Common myeloid progenitor, CD34-positive (primary cell): ENCODE measurements around the gene DPM1.

ENCODE experiments used
- CTCF ChIA-PET: fragments of 350-600 bp; sonication (Branson Sonifier 250); formaldehyde crosslinking; loops from one replicate; lab custom pipeline; 2021; ENCODE audit warnings: antibody characterized with exemption; lab: Charles Lee
- POLR2A ChIA-PET: fragments of 350-600 bp; sonication (Branson Sonifier 250); formaldehyde crosslinking; loops from one replicate; lab custom pipeline; 2021; ENCODE audit warnings: antibody characterized with exemption; lab: Charles Lee
- DNase-seq, 3 donors: peaks; one replicate each; pipeline versions ENCODE4 v3.0.0 to v3.0.0-alpha.2; 2013
- H3K27ac ChIP-seq, 2 experiments: 1 replicate in 1 of 2; 2 replicates in 1 of 2; pipeline ENCODE4 v1.7.0; 2013; ENCODE audit warnings: inconsistent platforms in 2 of 2, low read length in 2 of 2, mild to moderate bottlenecking in 2 of 2, low read depth in 1 of 2, moderate library complexity in 1 of 2; ENCODE audit not compliant: severe bottlenecking in 2 of 2, insufficient read depth in 1 of 2, poor library complexity in 1 of 2
- H3K27me3 ChIP-seq, 5 experiments: replicated peaks in 2 of 5; 1 replicate in 3 of 5; 2 replicates in 2 of 5; pipeline versions ENCODE4 v1.6.1 to v1.7.0; 2013; ENCODE audit warnings: low read length in 4 of 5, mild to moderate bottlenecking in 2 of 5, moderate library complexity in 2 of 5, inconsistent platforms in 1 of 5; ENCODE audit not compliant: insufficient read depth in 5 of 5, control insufficient read depth in 4 of 5
- H3K36me3 ChIP-seq, 4 experiments: 1 replicate in 2 of 4; 2 replicates in 2 of 4; pipeline versions ENCODE4 v1.6.1 to v1.7.0; 2013; ENCODE audit warnings: low read length in 3 of 4, control low read depth in 1 of 4, mild to moderate bottlenecking in 1 of 4; ENCODE audit not compliant: control insufficient read depth in 4 of 4, insufficient read depth in 4 of 4
- H3K4me1 ChIP-seq, 4 experiments: 1 replicate in 3 of 4; 2 replicates in 1 of 4; pipeline versions ENCODE4 v1.6.1 to v1.7.1; 2013; ENCODE audit warnings: low read length in 3 of 4, mild to moderate bottlenecking in 3 of 4, control low read depth in 1 of 4, inconsistent platforms in 1 of 4, moderate library complexity in 1 of 4; ENCODE audit not compliant: control insufficient read depth in 4 of 4, insufficient read depth in 4 of 4; ENCODE audit errors: control extremely low read depth in 1 of 4
- H3K4me3 ChIP-seq, 7 experiments: 1 replicate in 4 of 7; 2 replicates in 3 of 7; pipeline versions ENCODE4 v1.5.1 to v1.7.0; 2013; ENCODE audit warnings: mild to moderate bottlenecking in 7 of 7, low read length in 6 of 7, moderate library complexity in 6 of 7, inconsistent platforms in 2 of 7, low read depth in 2 of 7, control low read depth in 1 of 7; ENCODE audit not compliant: insufficient read depth in 4 of 7, control insufficient read depth in 1 of 7; ENCODE audit errors: extremely low read depth in 1 of 7
- H3K9me3 ChIP-seq, 5 experiments: 1 replicate in 4 of 5; 2 replicates in 1 of 5; pipeline versions ENCODE4 v1.6.1 to v1.7.1; 2013; ENCODE audit warnings: low read length in 4 of 5, mild to moderate bottlenecking in 2 of 5, inconsistent platforms in 1 of 5, low read depth in 1 of 5, moderate library complexity in 1 of 5; ENCODE audit not compliant: control insufficient read depth in 4 of 5, insufficient read depth in 2 of 5; ENCODE audit errors: control extremely low read depth in 1 of 5
- WGBS: methylation state at CpG from one replicate; pipeline ENCODE4 v1.1.5; 2013; ENCODE audit not compliant: insufficient coverage; 5-methylcytosine and 5-hydroxymethylcytosine counted together

DPM1 gene

DNA sequence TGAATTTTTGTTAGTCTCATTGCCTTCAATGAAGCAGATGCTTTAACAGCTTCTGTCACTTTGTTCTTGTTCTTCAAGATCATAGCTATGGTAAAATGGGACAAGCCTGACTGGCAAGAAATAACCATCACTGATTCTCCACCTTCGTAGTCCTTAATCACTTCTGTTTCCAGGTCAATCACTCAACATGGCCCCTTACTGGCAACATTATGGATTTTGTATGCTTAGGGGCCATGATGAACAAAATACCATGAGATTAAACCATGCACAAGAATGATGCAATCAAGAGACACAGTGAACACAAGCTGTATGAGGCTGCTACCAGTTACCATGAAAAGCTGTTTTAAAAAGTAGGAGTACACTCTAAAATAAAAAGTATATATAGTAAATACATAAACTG lies 59.9 kb downstream of the DPM1 start:
- H3K4me3 ChIP-seq, result no peak overlapping the region
- H3K36me3 ChIP-seq, result peaks cover 34 to 78% (median 51%) of the 10 kb centered on the region in 4 experiments
- ChIA-PET POLR2A (no interaction called here), CTCF (interaction anchor here (0.6 to 1.6 kb wide), 4 partner anchors 9 to 217 kb away, joined by 3 to 6 read pairs (median 4); partner anchors contain the start of gene BCAS4)
- H3K9me3 ChIP-seq, result no peaks in the 10 kb centered on the region
- no CpG with 5 or more reads among the region's 1 CpG for WGBS
- no peak for DNase-seq
- H3K27me3 ChIP-seq, result no peaks in the 10 kb centered on the region
- H3K4me1 ChIP-seq, result peaks cover 0 to 6% (median 0%) of the 10 kb centered on the region in 4 experiments
- no peak overlapping the region for H3K27ac ChIP-seq

DNA sequence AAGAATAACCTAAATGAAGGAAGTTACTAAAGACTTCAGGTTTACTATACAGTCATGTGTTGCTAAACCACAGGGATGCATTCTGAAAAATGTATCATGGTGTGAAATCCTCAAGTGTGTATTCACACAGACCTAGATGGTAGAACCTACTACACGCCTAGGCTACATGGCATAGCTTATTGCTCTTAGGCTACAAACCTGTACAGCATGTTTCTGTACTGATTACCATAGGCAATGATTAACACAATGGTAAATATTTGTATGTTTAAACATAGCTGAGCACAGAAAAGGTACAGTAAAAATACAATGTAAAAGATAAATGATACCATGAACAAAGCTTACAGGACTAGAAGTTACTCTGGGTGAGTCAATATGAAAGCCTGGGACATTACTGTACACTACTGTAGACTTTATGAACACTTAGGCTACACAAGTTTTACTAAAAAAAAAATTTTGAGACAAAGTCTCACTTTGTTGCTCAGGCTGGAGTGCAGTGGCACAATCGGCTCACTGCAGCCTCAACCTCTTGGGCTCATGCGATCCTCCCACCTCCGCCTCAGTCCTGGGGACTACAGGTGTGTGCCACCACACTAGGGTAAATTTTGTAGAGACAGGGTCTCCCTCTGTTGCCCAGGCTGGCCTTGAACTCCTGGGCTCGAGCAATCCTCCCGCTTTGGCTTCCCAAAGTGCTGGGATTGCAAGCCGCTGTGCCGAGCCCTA lies 63.1 kb downstream of the DPM1 start:
- Histone ChIP-seq H3K36me3 (peaks cover 26 to 83% (median 63%) of the 10 kb centered on the region in 4 experiments), H3K9me3 (no peaks in the 10 kb centered on the region), H3K27me3 (no peaks in the 10 kb centered on the region), H3K4me1 (peaks cover 0 to 6% (median 0%) of the 10 kb centered on the region in 4 experiments), H3K4me3 (no peak overlapping the region), H3K27ac (no peak overlapping the region)
- ChIA-PET POLR2A (interaction anchor here (0.6 kb wide), 1 partner anchor 49 kb away, joined by 3 read pairs; no protein-coding TSS in a partner anchor), CTCF (interaction anchor here (0.9 to 2.0 kb wide), 9 partner anchors 9 to 34 kb away, joined by 3 to 7 read pairs (median 4); no protein-coding TSS in a partner anchor)
- DNase-seq, result no peak
- 88% methylated on average over 7 of the region's 8 CpGs for WGBS

- DNase-seq, result no peak
- Histone ChIP-seq H3K4me1 (peaks cover 0 to 1% (median 0%) of the 10 kb centered on the region in 4 experiments), H3K9me3 (no peaks in the 10 kb centered on the region), H3K4me3 (no peak overlapping the region), H3K27me3 (no peaks in the 10 kb centered on the region), H3K36me3 (peaks cover 29 to 84% (median 63%) of the 10 kb centered on the region in 4 experiments), H3K27ac (no peak overlapping the region)
- ChIA-PET CTCF (interaction anchor here (1.2 to 1.4 kb wide), 2 partner anchors 13 to 45 kb away, joined by 3 to 4 read pairs; no protein-coding TSS in a partner anchor), POLR2A (no interaction called here)
- WGBS, result 98% methylated on average over 6 of the region's 7 CpGs
These were observed 64.7 kb downstream of the DPM1 start for GRCh38 chr20:50893620-50894019.

GRCh38 chr20:50892394-50892793 lies 65.9 kb downstream of the DPM1 start:
- no peaks in the 10 kb centered on the region for H3K4me1 ChIP-seq
- ChIA-PET POLR2A (no interaction called here), CTCF (interaction anchor here (1.4 kb wide), 1 partner anchor 14 kb away, joined by 4 read pairs; no protein-coding TSS in a partner anchor)
- H3K9me3 ChIP-seq, result no peaks in the 10 kb centered on the region
- peaks cover 27 to 79% (median 65%) of the 10 kb centered on the region in 4 experiments for H3K36me3 ChIP-seq
- no peaks in the 10 kb centered on the region for H3K27me3 ChIP-seq
- no peak overlapping the region for H3K4me3 ChIP-seq
- DNase-seq, result no peak
- no peak overlapping the region for H3K27ac ChIP-seq
- 91% methylated on average over 7 of the region's 8 CpGs for WGBS

DNA sequence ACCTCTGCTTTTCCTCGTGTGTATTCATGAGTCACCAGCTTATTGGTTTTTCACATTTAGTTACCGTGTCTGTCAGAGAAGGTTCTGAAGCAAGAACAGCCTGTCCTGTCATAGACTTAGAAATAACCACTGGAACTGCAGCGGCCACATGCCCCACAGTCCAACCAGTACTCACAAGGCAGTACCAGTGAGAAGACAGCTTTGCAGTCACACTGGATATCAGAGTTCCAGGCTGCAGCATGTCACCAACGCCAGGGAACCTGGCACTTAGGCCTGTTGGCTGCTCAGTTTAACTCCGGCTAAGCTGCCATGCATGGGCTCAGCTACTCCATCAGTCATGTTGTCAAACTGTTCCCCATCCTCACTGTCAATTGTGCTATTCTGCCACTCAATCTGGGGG lies 67.2 kb downstream of the DPM1 start:
- H3K27me3 ChIP-seq, result no peaks in the 10 kb centered on the region
- peaks cover 25 to 77% (median 58%) of the 10 kb centered on the region in 4 experiments for H3K36me3 ChIP-seq
- WGBS, result 97% methylated on average over 4 of the region's 5 CpGs
- no peak for DNase-seq
- no peaks in the 10 kb centered on the region for H3K4me1 ChIP-seq
- no peak overlapping the region for H3K27ac ChIP-seq
- ChIA-PET CTCF (interaction anchor here (1.1 kb wide), 1 partner anchor 9 kb away, joined by 3 read pairs; no protein-coding TSS in a partner anchor), POLR2A (interaction anchor here (1.0 kb wide), 1 partner anchor 17 kb away, joined by 4 read pairs; no protein-coding TSS in a partner anchor)
- H3K4me3 ChIP-seq, result no peak overlapping the region
- H3K9me3 ChIP-seq, result no peaks in the 10 kb centered on the region

DNA sequence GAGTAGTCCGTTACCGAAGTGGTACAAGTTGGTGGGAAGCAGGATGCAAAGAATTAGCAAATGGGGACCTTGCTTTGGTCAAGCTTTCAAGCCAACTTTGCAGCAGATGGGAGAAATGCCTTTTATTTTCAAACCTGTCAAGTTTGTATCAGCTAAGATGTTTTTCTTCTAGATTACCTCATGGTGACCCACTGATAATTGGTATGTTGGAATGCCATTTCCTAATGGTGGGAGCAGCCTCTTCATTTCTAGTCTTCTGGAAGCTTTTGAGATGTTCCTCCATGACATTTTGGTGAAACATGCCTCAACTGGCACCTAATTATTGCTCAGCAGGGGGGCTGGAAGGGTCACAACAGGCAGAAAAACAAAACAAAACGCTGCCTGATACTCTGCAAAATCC lies 70.8 kb downstream of the DPM1 start:
- 94% methylated on average over 2 of the region's 3 CpGs for WGBS

More for the DNA sequence above, 70.8 kb downstream of the DPM1 start:
- CTCF ChIA-PET, result interaction anchor here (1.1 to 1.6 kb wide), 2 partner anchors 17 to 64 kb away, joined by 3 to 4 read pairs; no protein-coding TSS in a partner anchor
- H3K36me3 ChIP-seq, result peaks cover 20 to 56% (median 48%) of the 10 kb centered on the region in 4 experiments
- no peak overlapping the region for H3K27ac ChIP-seq
- no peak overlapping the region for H3K4me3 ChIP-seq
- POLR2A ChIA-PET, result no interaction called here
- H3K9me3 ChIP-seq, result peaks cover 0 to 7% (median 0%) of the 10 kb centered on the region in 5 experiments
- H3K4me1 ChIP-seq, result no peaks in the 10 kb centered on the region
- no peak for DNase-seq
- no peaks in the 10 kb centered on the region for H3K27me3 ChIP-seq
